ENCODE results near the gene IL1R2. TPM values are rescaled to one million over a fixed set of nuclear protein-coding genes. Genes with fewer than 3 reads are reported as not detected.
"Not testable (repeated sequence)": the region's sequence is repeated elsewhere in the genome, so short reads cannot be mapped to it uniquely, and the experiment has no call there.

Gene IL1R2
- polyA plus RNA-seq, 1 donor (not counting 4 experiments of a cell fraction or from before 2014, with no cell fraction given), result 57.3 TPM

GRCh38 chr2:102002228-102002627, 10.5 kb downstream of the IL1R2 start:
- Histone ChIP-seq H3K4me1 (ENCODE audit: control insufficient read depth, extremely low read depth, insufficient read depth, low read length) (peaks cover 64% of the 10 kb centered on the region), H3K9ac (ENCODE audit: control insufficient read depth, extremely low read depth, insufficient read depth, low read length) (peak overlapping the region; percentile 75), H3K27me3 (ENCODE audit: control insufficient read depth, extremely low read depth, insufficient read depth, low read length) (no peaks in the 10 kb centered on the region), H3K9me1 (ENCODE audit: control insufficient read depth, extremely low read depth, insufficient read depth, low read length) (no peaks in the 10 kb centered on the region), H2AFZ (ENCODE audit: control insufficient read depth, low read length) (no peak overlapping the region), H3K4me2 (ENCODE audit: control insufficient read depth, extremely low read depth, insufficient read depth, low read depth, low read length) (peak overlapping the region; percentile 69), H4K20me1 (ENCODE audit: control insufficient read depth, extremely low read depth, insufficient read depth, low read length) (no peaks in the 10 kb centered on the region), H3K27ac (ENCODE audit: control insufficient read depth, insufficient read depth, low read length) (peak overlapping the region; percentile 97), H3K79me2 (ENCODE audit: control insufficient read depth, insufficient read depth, low read length) (peaks cover 5% of the 10 kb centered on the region), H3K4me3 (ENCODE audit: control insufficient read depth in 2 of 3, extremely low read depth in 1 of 3, insufficient read depth in 2 of 3, low read depth in 1 of 3, low read length in 3 of 3) (peak overlapping the region in 2 of 3 experiments; percentile 8 to 29), H3K36me3 (ENCODE audit: control insufficient read depth in 2 of 2, extremely low read depth in 1 of 2, insufficient read depth in 2 of 2, low read length in 2 of 2) (no peaks in the 10 kb centered on the region), H3K9me3 (ENCODE audit: control insufficient read depth, low read depth, low read length) (no peaks in the 10 kb centered on the region)
- TF ChIP-seq EZH2 (IDR thresholded peaks at IDR 0.05; ENCODE audit: low read length) (no peak), CTCF (optimal IDR thresholded peaks at IDR 0.05 in 1 of 3, IDR thresholded peaks at IDR 0.05 in 1 of 3, conservative IDR thresholded peaks at IDR 0.05 in 1 of 3; ENCODE audit: extremely low read depth in 1 of 3, insufficient read depth in 2 of 3, low read length in 3 of 3) (no peak)
- FAIRE-seq, result no peak
- dilution Hi-C loops (cut with MboI; ENCODE audit: extremely low pct_ligation_motif_present, low sequenced_read_pairs), result loop anchor here (25.0 kb wide), 1 partner anchor 160 kb away; no protein-coding TSS in a partner anchor
- no peak for DNase-seq (ENCODE audit: low read depth, low spot score)

GRCh38 chr2:102002909-102003308, 11.1 kb downstream of the IL1R2 start:
- H3K4me3 ChIP-seq (ENCODE audit: control insufficient read depth in 2 of 3, extremely low read depth in 1 of 3, insufficient read depth in 2 of 3, low read depth in 1 of 3, low read length in 3 of 3); H3K4me2 ChIP-seq (ENCODE audit: control insufficient read depth, extremely low read depth, insufficient read depth, low read depth, low read length); H3K36me3 ChIP-seq (ENCODE audit: control insufficient read depth in 2 of 2, extremely low read depth in 1 of 2, insufficient read depth in 2 of 2, low read length in 2 of 2); H4K20me1 ChIP-seq (ENCODE audit: control insufficient read depth, extremely low read depth, insufficient read depth, low read length); H2AFZ ChIP-seq (ENCODE audit: control insufficient read depth, low read length); H3K9me1 ChIP-seq (ENCODE audit: control insufficient read depth, extremely low read depth, insufficient read depth, low read length); H3K9ac ChIP-seq (ENCODE audit: control insufficient read depth, extremely low read depth, insufficient read depth, low read length); H3K79me2 ChIP-seq (ENCODE audit: control insufficient read depth, insufficient read depth, low read length); H3K9me3 ChIP-seq (ENCODE audit: control insufficient read depth, low read depth, low read length); H3K27me3 ChIP-seq (ENCODE audit: control insufficient read depth, extremely low read depth, insufficient read depth, low read length); FAIRE-seq; DNase-seq (ENCODE audit: low read depth, low spot score): not testable (repeated sequence)
- Histone ChIP-seq H3K4me1 (ENCODE audit: control insufficient read depth, extremely low read depth, insufficient read depth, low read length) (peaks cover 61% of the 10 kb centered on the region), H3K27ac (ENCODE audit: control insufficient read depth, insufficient read depth, low read length) (peak overlapping the region; percentile 97)
- dilution Hi-C loops (cut with MboI; ENCODE audit: extremely low pct_ligation_motif_present, low sequenced_read_pairs), result loop anchor here (25.0 kb wide), 1 partner anchor 159 kb away; no protein-coding TSS in a partner anchor

GRCh38 chr2:102003696-102004095, 11.9 kb downstream of the IL1R2 start:
- no peak for FAIRE-seq
- DNase-seq (ENCODE audit: low read depth, low spot score), result no peak
- no peak overlapping the region for H3K27ac ChIP-seq (ENCODE audit: control insufficient read depth, insufficient read depth, low read length)
- no peaks in the 10 kb centered on the region for H3K9me1 ChIP-seq (ENCODE audit: control insufficient read depth, extremely low read depth, insufficient read depth, low read length)
- TF ChIP-seq CTCF (optimal IDR thresholded peaks at IDR 0.05 in 1 of 3, IDR thresholded peaks at IDR 0.05 in 1 of 3, conservative IDR thresholded peaks at IDR 0.05 in 1 of 3; ENCODE audit: extremely low read depth in 1 of 3, insufficient read depth in 2 of 3, low read length in 3 of 3), result no peak
- H3K9me3 ChIP-seq (ENCODE audit: control insufficient read depth, low read depth, low read length), result no peaks in the 10 kb centered on the region
- H3K36me3 ChIP-seq (ENCODE audit: control insufficient read depth in 2 of 2, extremely low read depth in 1 of 2, insufficient read depth in 2 of 2, low read length in 2 of 2), result no peaks in the 10 kb centered on the region
- H3K27me3 ChIP-seq (ENCODE audit: control insufficient read depth, extremely low read depth, insufficient read depth, low read length), result no peaks in the 10 kb centered on the region
- no peak overlapping the region for H2AFZ ChIP-seq (ENCODE audit: control insufficient read depth, low read length)
- peaks cover 5% of the 10 kb centered on the region for H3K79me2 ChIP-seq (ENCODE audit: control insufficient read depth, insufficient read depth, low read length)
- H3K4me2 ChIP-seq (ENCODE audit: control insufficient read depth, extremely low read depth, insufficient read depth, low read depth, low read length), result no peak overlapping the region
- peaks cover 57% of the 10 kb centered on the region for H3K4me1 ChIP-seq (ENCODE audit: control insufficient read depth, extremely low read depth, insufficient read depth, low read length)
- dilution Hi-C loops (cut with MboI; ENCODE audit: extremely low pct_ligation_motif_present, low sequenced_read_pairs), result loop anchor here (25.0 kb wide), 1 partner anchor 159 kb away; no protein-coding TSS in a partner anchor
- no peak overlapping the region for H3K4me3 ChIP-seq (ENCODE audit: control insufficient read depth in 2 of 3, extremely low read depth in 1 of 3, insufficient read depth in 2 of 3, low read depth in 1 of 3, low read length in 3 of 3)
- H4K20me1 ChIP-seq (ENCODE audit: control insufficient read depth, extremely low read depth, insufficient read depth, low read length), result no peaks in the 10 kb centered on the region
- H3K9ac ChIP-seq (ENCODE audit: control insufficient read depth, extremely low read depth, insufficient read depth, low read length), result no peak overlapping the region

All from keratinocyte (primary cell).